GM18520 (cell line): Measurements from ENCODE around the gene GALNT10.

ENCODE experiments used
- ATAC-seq: cut with Tn5 transposase; IDR thresholded peaks from one replicate; pipeline ENCODE4 v1.9.1; 2021; ENCODE audit not compliant: unreplicated experiment

GALNT10 gene

GRCh38 chr5:154179846-154180710 is 10.5 kb upstream of the GALNT10 start:
- ATAC-seq, result peak; percentile 81

GRCh38 chr5:154181161-154181560 is 9.4 kb upstream of the GALNT10 start:
- ATAC-seq, result no peak

- peak; percentile 4 for ATAC-seq
These were observed 1.2 kb upstream of the GALNT10 start for GRCh38 chr5:154189256-154189818.

GRCh38 chr5:154189819-154190594 is 526 bp upstream of the GALNT10 start:
- ATAC-seq, result peak; percentile 69

GRCh38 chr5:154191467-154192261 is 1.1 kb downstream of the GALNT10 start:
- ATAC-seq, result no peak

GRCh38 chr5:154193283-154193682 is 2.8 kb downstream of the GALNT10 start:
- ATAC-seq, result no peak

GRCh38 chr5:154193701-154194121 is 3.2 kb downstream of the GALNT10 start:
- ATAC-seq, result no peak

- no peak for ATAC-seq
These were observed 4.1 kb downstream of the GALNT10 start for GRCh38 chr5:154194345-154195329.

- ATAC-seq, result no peak
These were observed 5.7 kb downstream of the GALNT10 start for GRCh38 chr5:154196281-154196680.

GRCh38 chr5:154196955-154197652 is 6.6 kb downstream of the GALNT10 start:
- no peak for ATAC-seq

- ATAC-seq, result no peak
These were observed 7.4 kb downstream of the GALNT10 start for GRCh38 chr5:154197801-154198491.

GRCh38 chr5:154198611-154199230 is 8.2 kb downstream of the GALNT10 start:
- no peak for ATAC-seq

- ATAC-seq, result no peak
These were observed 8.7 kb downstream of the GALNT10 start for GRCh38 chr5:154199263-154199662.

- ATAC-seq, result no peak
These were observed 9.2 kb downstream of the GALNT10 start for GRCh38 chr5:154199671-154200220.

GRCh38 chr5:154200221-154200620 is 9.7 kb downstream of the GALNT10 start:
- ATAC-seq, result no peak

- ATAC-seq, result no peak
These were observed 10.7 kb downstream of the GALNT10 start for GRCh38 chr5:154201108-154201769.
